Measurements from ENCODE around the gene OR6N1. TPM values are rescaled to one million over a fixed set of nuclear protein-coding genes. Genes with fewer than 3 reads are reported as not detected.

The OR6N1 gene
- total and polyA plus RNA-seq, 9 of the 15 experiments (the other 6 are each of a cell fraction or from before 2014, with no cell fraction given) = 0.01 to 0.07 TPM; not detected in 7

DNA sequence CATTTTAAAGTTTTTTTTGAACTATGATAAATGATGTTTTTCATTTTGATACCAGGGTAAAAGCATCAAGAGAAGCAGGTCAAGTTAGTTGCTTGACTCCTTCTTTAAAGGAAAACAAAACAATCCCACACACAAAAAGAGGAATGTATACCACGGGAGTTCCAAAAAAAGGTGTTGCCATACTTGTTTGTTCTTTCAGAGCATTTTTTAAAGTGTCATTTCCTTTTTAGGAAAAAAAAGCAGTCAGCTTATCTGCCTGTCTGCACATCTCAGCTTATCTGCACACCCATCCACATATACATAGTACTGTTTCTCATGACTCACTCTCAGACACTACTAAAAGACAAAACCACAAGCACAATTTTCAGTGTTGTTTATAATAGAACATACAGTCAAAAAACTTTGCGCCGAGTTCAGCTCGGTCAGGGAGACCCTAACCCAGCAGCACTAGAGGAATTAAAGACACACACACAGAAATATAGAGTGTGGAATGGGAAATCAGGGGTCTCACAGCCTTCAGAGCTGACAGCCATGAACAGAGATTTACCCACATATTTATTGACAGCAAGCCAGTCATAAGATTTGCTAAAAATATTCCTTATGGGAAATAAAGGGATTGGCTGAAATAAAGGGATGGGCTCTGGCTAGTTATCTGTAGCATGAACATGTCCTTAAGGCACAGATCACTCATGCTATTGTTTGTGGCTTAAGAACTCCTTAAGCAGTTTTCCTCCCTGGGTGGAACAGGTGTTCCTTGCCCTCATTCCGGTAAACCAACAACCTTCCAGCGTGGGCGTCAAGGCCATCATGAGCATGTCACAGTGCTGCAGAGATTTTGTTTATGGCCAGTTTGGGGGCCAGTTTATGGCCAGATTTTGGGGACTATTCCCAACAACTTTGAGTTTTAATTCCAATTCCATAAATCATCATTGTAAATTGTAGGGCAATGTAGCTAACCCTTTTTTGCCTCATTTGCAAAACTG is 47.8 kb upstream of the OR6N1 start:
- POLR2A ChIA-PET = interaction anchor here (0.6 to 2.9 kb wide), 6 partner anchors 11 to 272 kb away, joined by 3 to 21 read pairs (median 3); no protein-coding TSS in a partner anchor
- peak overlapping the region; percentile 81 for H2AFZ ChIP-seq (ENCODE audit: low read depth, low read length)
- peaks cover 0 to 33% of the 10 kb centered on the region in 2 experiments; a peak in 3 of 5 replicates for H3K4me1 ChIP-seq (replicated peaks in 1 of 2; ENCODE audit: control insufficient read depth in 2 of 2, insufficient read depth in 2 of 2, low read length in 2 of 2)
- intact Hi-C loops (cut with micrococcal nuclease) = loop anchor here (5.0 to 10.0 kb wide), 2 partner anchors 132 to 255 kb away; partner anchors contain the start of genes AIM2 and SPTA1
- H3K9me3 ChIP-seq (replicated peaks; ENCODE audit: control insufficient read depth, insufficient read depth, low read depth, low read length) = peaks cover 4% of the 10 kb centered on the region; the same call in 1 of the 2 replicates
- in situ Hi-C loops (cut with MboI) = no loop called here
- no peaks in the 10 kb centered on the region for H3K9me1 ChIP-seq (ENCODE audit: control insufficient read depth, insufficient read depth, low read length)
- H3K9ac ChIP-seq (ENCODE audit: insufficient read depth in 1 of 2, low read depth in 2 of 2, low read length in 2 of 2) = peak overlapping the region in 1 of 2 experiments; percentile 60; a peak in 2 of 4 replicates
- no peak overlapping the region for H3K4me3 ChIP-seq
- ATAC-seq = peak; percentile 92
- no peaks in the 10 kb centered on the region for H3K79me2 ChIP-seq (ENCODE audit: control insufficient read depth, insufficient read depth, low read length)
- H4K20me1 ChIP-seq (replicated peaks; ENCODE audit: control insufficient read depth, insufficient read depth, low read length) = no peaks in the 10 kb centered on the region
- H3K36me3 ChIP-seq (ENCODE audit: control insufficient read depth, insufficient read depth, low read length) = no peaks in the 10 kb centered on the region
- peak; percentile 25 to 79 (median 50) for DNase-seq (ENCODE audit: extremely low read depth in 1 of 4, low spot score in 3 of 4)
- H3K27ac ChIP-seq (ENCODE audit: extremely low read depth, low read depth, low read length) = peak overlapping the region; percentile 88
- CTCF ChIA-PET (ENCODE audit: low intra/inter-chr PET ratio) = no interaction called here
- BruUV-seq (replicated peaks) = no TSS peak
- peak; percentile 65 for FAIRE-seq
- 7% methylated on average over 7 of the region's 7 CpGs for WGBS (ENCODE audit: insufficient coverage, low coverage, missing lambda C conversion rate)
- peak overlapping the region; percentile 47 for H3K4me2 ChIP-seq (ENCODE audit: insufficient read depth, low read length)
- H3K27me3 ChIP-seq (ENCODE audit: control insufficient read depth in 2 of 2, insufficient read depth in 2 of 2, low read length in 2 of 2) = no peaks in the 10 kb centered on the region
- TF ChIP-seq, protein P1, sequence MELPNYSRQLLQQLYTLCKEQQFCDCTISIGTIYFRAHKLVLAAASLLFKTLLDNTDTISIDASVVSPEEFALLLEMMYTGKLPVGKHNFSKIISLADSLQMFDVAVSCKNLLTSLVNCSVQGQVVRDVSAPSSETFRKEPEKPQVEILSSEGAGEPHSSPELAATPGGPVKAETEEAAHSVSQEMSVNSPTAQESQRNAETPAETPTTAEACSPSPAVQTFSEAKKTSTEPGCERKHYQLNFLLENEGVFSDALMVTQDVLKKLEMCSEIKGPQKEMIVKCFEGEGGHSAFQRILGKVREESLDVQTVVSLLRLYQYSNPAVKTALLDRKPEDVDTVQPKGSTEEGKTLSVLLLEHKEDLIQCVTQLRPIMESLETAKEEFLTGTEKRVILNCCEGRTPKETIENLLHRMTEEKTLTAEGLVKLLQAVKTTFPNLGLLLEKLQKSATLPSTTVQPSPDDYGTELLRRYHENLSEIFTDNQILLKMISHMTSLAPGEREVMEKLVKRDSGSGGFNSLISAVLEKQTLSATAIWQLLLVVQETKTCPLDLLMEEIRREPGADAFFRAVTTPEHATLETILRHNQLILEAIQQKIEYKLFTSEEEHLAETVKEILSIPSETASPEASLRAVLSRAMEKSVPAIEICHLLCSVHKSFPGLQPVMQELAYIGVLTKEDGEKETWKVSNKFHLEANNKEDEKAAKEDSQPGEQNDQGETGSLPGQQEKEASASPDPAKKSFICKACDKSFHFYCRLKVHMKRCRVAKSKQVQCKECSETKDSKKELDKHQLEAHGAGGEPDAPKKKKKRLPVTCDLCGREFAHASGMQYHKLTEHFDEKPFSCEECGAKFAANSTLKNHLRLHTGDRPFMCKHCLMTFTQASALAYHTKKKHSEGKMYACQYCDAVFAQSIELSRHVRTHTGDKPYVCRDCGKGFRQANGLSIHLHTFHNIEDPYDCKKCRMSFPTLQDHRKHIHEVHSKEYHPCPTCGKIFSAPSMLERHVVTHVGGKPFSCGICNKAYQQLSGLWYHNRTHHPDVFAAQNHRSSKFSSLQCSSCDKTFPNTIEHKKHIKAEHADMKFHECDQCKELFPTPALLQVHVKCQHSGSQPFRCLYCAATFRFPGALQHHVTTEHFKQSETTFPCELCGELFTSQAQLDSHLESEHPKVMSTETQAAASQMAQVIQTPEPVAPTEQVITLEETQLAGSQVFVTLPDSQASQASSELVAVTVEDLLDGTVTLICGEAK (IDR thresholded peaks at IDR 0.05) = no peak
- TF ChIP-seq, protein P1 (CRISPR knock-in tag; IDR thresholded peaks at IDR 0.05) = no peak
- TF ChIP-seq SMAD2 (IDR thresholded peaks at IDR 0.05; ENCODE audit: low read depth, low read length) (no peak), LCOR (CRISPR knock-in tag; IDR thresholded peaks at IDR 0.05) (peak; percentile 61; the same call in 1 of the 2 replicates), NONO (IDR thresholded peaks at IDR 0.05; ENCODE audit: low read depth in 2 of 2, low read length in 1 of 2) (no peak), RAD21 (CRISPR knock-in tag; conservative IDR thresholded peaks at IDR 0.05 in 1 of 2, IDR thresholded peaks at IDR 0.05 in 1 of 2) (peak in 1 of 2 experiments; percentile 28; a peak in 1 of 4 replicates), ZNF282 (CRISPR knock-in tag; IDR thresholded peaks at IDR 0.05) (no peak), HMG20B (CRISPR knock-in tag; IDR thresholded peaks at IDR 0.05) (no peak), CREBBP (IDR thresholded peaks at IDR 0.05; ENCODE audit: low read depth, low read length) (no peak)
- TF ChIP-seq, protein P2, sequence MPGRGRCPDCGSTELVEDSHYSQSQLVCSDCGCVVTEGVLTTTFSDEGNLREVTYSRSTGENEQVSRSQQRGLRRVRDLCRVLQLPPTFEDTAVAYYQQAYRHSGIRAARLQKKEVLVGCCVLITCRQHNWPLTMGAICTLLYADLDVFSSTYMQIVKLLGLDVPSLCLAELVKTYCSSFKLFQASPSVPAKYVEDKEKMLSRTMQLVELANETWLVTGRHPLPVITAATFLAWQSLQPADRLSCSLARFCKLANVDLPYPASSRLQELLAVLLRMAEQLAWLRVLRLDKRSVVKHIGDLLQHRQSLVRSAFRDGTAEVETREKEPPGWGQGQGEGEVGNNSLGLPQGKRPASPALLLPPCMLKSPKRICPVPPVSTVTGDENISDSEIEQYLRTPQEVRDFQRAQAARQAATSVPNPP (IDR thresholded peaks at IDR 0.05; ENCODE audit: borderline replicate concordance, insufficient read depth, insufficient read length) = no peak

Data from K562 (cell line).